Measurements from ENCODE around the gene ATP1A3. TPM values are rescaled to one million over a fixed set of nuclear protein-coding genes. Genes with fewer than 3 reads are reported as not detected.

ATP1A3 gene
- polyA plus RNA-seq, 1 donor = not detected

DNA sequence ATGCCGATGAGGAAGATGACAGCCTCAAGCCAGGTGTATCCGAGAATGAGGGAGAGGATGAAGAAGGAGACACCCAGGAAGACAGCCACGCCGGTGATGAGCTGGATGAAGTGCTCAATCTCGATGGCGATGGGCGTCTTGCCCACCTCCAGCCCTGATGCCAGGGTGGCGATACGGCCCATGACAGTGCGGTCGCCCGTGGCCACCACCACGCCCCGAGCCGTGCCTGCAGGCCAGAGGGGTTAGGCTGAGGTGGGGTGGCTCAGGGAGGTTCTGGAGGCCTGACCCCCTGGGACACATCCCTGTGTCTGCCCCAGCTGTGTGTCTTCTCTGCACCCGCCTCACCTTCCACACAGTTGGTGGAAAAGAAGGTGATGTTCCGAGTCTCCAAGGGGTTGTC, 9.1 kb downstream of the ATP1A3 start:
- DNase-seq = no peak

DNA sequence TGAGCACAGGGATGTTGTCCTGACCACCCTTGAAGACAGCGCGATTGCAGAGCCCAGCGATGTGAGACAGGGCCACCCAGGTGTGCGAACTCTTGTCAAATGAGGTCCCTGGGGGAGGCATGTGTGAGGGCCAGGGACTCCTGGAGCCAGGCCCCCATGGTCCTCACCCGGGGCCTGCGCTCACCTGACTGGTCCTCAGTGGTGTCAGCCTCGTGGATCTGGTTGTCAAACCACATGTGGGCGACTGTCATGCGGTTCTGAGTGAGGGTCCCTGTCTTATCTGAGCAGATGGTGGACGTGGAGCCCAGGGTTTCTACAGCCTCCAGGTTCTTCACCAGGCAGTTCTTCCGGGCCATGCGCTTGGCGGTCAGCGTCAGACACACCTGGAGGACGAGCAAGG, 12.3 kb downstream of the ATP1A3 start:
- DNase-seq = no peak

GRCh38 chr19:41978470-41978869, 15.6 kb downstream of the ATP1A3 start:
- DNase-seq = no peak

DNA sequence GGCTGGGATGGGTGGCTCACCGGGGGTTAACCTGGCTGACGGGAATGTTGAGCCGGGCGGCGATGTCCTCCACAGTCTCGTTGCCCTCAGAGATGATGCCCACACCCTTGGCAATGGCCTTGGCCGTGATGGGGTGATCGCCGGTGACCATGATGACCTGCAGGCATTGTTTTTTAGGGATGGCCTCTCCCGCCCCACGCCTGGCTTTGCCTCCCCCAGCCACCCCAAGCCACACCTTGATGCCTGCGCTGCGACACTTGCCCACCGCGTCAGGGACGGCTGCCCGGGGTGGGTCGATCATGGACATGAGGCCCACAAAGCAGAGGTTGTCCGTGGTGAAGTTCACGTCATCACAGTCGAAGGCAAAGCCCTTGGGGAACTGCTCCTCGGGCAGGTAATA, 16.1 kb downstream of the ATP1A3 start:
- no peak for DNase-seq

GRCh38 chr19:41974652-41975051, 19.4 kb downstream of the ATP1A3 start:
- no peak for DNase-seq

GRCh38 chr19:41971363-41971762, 22.7 kb downstream of the ATP1A3 start:
- no peak for DNase-seq

- no peak for DNase-seq
These were observed 24.1 kb downstream of the ATP1A3 start for GRCh38 chr19:41969772-41970458.

DNA sequence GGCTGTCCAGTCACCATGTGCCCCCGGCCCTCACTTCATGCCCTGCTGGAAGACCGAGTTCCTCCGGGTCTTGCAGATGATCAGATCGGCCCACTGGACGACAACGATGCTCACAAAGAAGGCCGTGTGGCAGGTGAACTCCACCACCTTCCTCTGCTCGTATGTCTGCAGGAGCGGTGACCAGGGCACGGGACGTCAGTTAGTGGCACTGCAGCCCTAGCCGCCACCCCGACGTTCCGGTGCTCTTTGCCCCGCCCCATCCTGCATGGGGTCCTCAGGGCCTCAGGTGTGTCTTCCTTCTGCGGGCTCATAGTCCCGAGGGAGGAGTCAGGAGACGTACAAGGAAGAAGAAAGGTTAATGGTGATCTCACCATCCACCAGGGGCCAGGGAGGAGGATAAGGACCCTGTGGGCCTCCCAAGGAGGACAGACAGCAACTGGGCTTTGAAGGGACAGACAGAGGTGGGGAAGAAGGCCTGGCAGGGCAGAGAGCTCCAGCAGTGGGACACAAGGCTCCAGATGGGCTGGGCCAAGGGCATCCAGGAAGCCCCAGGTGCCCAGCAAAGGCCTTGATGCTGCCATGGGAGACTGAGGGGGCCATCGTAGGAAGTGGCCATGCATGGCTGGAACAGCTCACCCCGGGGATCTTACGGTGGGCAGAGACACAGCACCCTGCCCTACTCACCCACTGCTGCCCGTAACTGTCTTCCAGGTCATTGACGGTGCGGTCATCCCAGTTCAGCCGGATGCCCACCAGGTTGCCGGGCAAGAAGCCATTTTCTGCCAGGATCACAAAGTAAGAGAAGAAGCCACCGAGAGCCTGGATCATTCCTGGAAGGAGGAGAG, 25.1 kb downstream of the ATP1A3 start:
- DNase-seq = no peak

DNA sequence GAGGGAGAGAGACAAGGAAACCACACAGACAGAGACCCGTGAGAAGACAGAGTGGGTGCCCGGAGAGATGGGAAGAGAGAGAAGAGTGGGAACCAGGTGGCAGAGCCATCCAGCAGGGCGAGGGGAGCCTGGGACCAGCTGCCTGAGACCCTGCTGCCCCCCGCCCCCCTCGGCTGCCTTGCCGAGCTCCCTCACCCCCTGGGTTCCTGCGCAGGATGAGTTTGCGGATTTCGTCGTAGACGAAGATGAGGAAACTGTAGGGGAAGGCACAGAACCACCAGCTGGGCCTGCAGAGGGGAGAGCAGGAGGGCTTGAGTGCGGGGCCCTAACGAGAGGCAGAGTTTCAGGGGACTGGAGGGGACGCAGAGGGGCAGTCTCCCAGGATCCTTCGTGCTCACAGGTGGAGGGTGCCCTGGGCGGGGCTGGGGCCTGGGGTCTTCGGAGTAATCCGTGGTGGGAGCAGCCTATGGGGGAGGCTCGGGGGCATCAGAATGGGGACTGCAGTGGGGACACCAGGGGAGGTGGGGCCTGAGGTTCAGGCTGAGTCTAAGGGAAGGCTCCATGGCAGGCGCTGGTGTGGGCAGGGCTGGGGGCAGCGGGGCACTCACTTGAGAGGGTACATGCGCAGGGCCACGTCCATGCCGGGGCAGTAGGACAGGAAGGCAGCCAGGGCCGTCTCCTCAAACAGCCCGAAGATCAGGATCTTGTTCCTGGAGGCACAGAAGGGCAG, 26.8 kb downstream of the ATP1A3 start:
- DNase-seq = no peak

DNA sequence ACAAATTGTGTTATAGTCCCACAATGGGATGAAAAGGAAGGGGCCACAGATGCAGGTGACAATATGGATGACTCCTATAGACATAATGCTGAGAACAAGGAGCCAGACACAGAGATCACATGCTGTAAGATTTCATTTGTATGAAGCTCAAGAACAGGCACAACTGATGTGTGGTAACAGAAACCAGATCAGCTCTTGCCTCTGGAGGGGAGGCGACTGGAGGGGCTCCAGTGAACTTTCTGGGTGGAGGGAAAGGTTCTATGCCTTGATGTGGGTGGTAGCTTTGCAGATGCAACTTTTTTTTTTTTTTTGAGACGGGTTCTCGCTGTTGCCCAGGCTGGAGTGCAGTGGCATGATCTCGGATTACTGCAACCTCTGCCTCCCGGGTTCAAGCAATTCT, 28.9 kb downstream of the ATP1A3 start:
- no peak for DNase-seq

DNA sequence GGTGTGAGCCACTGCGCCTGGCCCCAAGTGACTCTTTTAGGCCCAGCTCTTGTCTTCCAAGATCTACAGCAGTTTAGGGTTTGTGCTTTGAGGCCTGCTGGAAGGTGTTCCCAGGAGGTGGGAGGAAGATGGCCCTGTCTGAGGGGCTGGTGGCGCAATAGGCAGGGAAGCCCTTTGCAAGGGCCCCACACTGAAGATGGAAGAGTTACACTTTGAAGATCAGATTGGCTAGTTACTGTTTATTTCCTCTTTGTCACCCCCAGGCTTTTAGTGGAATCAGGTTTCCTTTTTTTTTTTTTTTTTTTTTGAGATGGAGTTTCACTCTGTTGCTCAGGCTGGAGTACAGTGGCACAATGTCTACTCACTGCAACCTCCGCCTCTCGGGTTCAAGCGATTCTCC, 33.1 kb downstream of the ATP1A3 start:
- no peak for DNase-seq

- DNase-seq = peak; percentile 93
These were observed 34.7 kb downstream of the ATP1A3 start, which contains the start of gene RABAC1 for GRCh38 chr19:41959056-41960053. Gene RABAC1, minus strand, starts transcription at chr19:41959321. Its CDS starts 29 bp downstream, at chr19:41959292.

DNA sequence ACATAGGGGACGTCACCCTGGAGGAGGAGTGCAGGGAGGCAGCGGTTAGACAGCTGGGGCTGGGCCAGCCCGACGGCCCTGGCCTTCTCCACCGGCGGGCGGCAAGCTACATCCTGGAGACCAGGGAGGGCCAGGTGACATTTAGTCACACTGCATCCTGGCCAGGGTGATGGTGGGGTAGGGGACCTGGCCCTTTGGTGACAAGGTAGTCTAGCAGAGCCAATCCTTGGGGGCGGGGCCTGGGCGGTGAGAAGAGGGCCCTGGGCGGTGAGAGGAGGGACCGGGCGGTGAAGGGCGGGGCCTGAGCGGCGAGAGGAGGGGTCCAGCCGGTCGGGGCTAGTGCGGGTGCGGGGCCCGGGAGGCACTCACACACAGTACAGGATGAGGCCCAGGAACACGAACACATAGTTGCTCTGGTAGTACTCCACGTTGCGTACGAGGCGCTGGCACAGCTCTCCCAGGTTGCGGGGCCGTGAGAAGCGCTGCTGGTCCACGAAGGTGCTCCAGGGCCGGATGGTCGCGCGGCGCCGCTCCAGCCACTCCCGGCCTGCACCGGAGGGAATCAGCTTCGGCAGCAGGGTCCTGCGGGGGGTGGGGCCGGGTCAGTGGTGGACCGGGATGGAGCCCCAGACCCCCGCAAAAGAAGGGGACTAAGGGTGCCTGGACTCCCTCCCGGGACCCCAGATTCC, 35.5 kb downstream of the ATP1A3 start:
- DNase-seq = peak; percentile 87

DNA sequence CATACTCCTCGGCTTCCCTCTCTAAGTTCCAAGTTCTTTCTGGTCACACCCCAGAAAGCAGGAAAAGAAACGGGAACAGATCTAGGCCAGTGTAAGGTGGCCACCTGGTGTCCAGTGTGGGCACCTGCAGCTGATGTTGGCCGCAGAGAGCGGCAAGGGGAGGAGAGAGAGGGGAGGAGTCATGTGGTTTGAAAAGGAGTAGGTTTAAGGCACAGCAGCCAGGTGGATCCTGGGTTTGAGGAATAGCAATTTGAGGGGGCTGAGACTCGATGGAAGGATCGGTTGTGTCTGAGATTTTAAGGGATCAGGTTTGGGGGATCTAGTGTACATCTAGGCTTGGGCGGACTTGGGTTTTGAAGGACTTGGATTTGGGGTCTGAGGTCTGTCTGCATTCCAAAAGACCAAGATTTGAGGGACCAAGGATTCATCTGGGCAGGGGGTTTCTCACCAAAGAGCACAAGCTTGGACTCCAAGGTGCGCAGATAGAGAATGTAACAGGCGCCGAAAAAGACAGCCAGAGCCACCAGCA, 36.1 kb downstream of the ATP1A3 start:
- peak; percentile 79 for DNase-seq

GRCh38 chr19:41957161-41957837, 36.7 kb downstream of the ATP1A3 start:
- no peak for DNase-seq

DNA sequence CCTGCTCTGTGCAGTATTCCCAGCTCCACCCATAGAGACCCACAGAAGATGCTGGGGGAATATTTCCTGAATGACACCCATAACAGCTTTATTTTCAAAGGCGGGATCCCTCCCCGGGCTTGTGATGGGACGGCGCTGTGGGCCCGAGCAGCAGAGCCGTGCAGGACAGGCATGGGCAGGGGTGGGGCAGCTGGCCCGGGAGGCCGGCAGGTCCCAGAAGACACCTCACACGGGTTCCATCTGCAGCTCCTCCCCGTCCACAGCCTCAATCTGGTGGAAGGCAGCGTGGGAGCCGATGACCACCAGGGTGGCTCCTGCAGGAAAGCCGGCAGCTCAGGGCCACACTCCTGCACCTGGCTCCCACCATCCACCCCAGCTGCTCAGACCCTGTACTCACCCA, 37.4 kb downstream of the ATP1A3 start:
- DNase-seq = no peak

- DNase-seq = no peak
These were observed 38.5 kb downstream of the ATP1A3 start for GRCh38 chr19:41955521-41955920.

DNA sequence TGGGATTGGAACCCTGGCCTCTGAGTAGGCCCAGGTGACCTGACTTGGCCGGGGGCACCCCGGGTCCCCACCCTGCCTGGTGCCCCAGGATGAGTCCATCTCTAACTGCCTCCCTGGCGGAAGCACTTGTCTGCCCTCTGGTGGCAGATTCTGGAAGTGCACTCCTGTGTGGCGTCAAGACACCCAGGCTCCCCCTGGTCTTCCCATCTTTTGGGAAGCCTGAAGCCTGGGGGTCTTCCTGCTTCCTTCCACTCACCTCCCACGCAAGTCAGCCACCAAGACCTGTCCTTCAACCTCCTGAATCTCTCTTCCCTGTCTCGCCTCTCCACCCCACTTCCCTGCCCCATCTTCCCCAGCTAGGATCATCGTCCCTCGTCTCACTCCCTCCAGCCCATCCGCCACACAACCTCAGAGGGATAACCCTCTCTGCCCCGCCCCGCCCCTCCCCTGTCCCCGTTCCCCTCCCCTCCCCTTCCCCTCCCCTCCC, 42.3 kb downstream of the ATP1A3 start:
- peak; percentile 68 for DNase-seq

DNA sequence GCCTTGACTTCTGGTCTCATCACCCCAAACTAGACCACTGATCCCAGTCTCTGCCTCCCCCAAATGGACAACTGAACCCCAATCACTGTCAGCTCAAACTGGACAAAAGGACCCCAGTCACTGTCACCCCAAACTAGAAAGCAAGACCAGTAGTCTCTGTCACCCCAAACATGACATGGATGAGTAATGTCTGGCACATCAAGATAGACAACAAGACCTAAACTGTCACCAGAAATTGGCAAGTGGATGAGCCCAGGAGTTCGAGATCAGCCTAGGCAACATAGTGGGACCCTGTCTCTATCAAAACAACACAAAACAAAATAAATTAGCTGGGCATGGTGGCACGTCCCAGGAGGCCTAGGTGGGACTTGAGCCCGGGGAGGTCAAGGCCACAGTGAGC, 46.9 kb downstream of the ATP1A3 start:
- no peak for DNase-seq

DNA sequence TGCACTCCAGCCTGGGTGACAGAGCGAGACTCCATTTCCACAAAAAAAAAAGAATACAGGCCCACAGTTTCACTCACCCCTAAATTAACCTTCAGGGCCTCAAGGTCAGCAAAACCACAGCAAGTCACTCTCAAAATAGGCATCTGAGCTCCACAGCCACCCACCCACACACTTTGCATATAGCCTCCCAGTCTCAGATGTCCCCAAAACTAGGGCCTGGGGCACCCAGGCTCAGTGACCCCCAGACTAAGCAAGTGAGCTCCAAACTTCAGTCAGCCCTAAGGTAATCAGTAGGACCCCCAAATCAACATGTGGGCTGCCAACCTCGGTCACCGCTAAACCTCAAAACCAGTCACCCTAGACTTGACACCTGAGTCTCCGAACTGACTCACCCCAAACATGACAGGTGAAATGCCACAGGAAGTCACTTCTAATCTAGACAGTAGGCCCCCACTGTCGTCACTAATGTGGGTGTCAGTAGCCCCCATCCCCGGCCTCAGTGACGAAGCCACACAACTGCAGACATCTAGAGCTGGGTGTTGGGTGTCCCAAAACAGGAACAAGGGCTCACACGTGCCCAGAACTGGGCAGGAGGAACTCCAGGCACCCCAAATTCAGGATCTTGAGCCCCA, 48.8 kb downstream of the ATP1A3 start:
- DNase-seq = no peak

All from hindlimb muscle (tissue), 1 donor.